DMS79 treated with DMSO at 0.1 percent for 48 hours (cell line): ENCODE results near the gene GSE1.
A peak's percentile ranks its signal among the peaks of the same experiment; 100 is the strongest.
"Not testable (repeated sequence)": the region's sequence is repeated elsewhere in the genome, so short reads cannot be mapped to it uniquely, and the experiment has no call there.

Experiments
- DNase-seq: peaks from one replicate; lab custom pipeline; 2025; lab: John Stamatoyannopoulos, UW

GSE1 gene

GRCh38 chr16:85591381-85591780 lies 21.7 kb upstream of the GSE1 start:
- no peak for DNase-seq

- not testable (repeated sequence) for DNase-seq
These were observed 20.8 kb upstream of the GSE1 start for GRCh38 chr16:85592277-85592676.

- DNase-seq: no peak
These were observed 20.2 kb upstream of the GSE1 start for GRCh38 chr16:85592700-85593493.

- DNase-seq: peak; percentile 48
These were observed 19.5 kb upstream of the GSE1 start for GRCh38 chr16:85593494-85594221.

- no peak for DNase-seq
These were observed 18.7 kb upstream of the GSE1 start for GRCh38 chr16:85594273-85594977.

GRCh38 chr16:85594978-85595661 lies 18.0 kb upstream of the GSE1 start:
- no peak for DNase-seq

- DNase-seq: no peak
These were observed 17.2 kb upstream of the GSE1 start for GRCh38 chr16:85595812-85596502.

GRCh38 chr16:85598141-85598540 lies 15.0 kb upstream of the GSE1 start:
- no peak for DNase-seq

- DNase-seq: no peak
These were observed 13.0 kb upstream of the GSE1 start for GRCh38 chr16:85600078-85600477.

- no peak for DNase-seq
These were observed 12.4 kb upstream of the GSE1 start for GRCh38 chr16:85600530-85601271.

- DNase-seq: no peak
These were observed 11.9 kb upstream of the GSE1 start for GRCh38 chr16:85601272-85601639.

- DNase-seq: no peak
These were observed 11.3 kb upstream of the GSE1 start for GRCh38 chr16:85601730-85602401.

GRCh38 chr16:85602402-85603202 lies 10.5 kb upstream of the GSE1 start:
- peak; percentile 20 for DNase-seq

GRCh38 chr16:85603203-85603755 lies 9.8 kb upstream of the GSE1 start:
- no peak for DNase-seq

GRCh38 chr16:85604145-85604705 lies 8.9 kb upstream of the GSE1 start:
- DNase-seq: no peak

- no peak for DNase-seq
These were observed 7.8 kb upstream of the GSE1 start for GRCh38 chr16:85605051-85605911.

- DNase-seq: no peak
These were observed 6.9 kb upstream of the GSE1 start for GRCh38 chr16:85605912-85606841.
